ENCODE measurements around the gene PALLD.
"Not testable (repeated sequence)": the region's sequence is repeated elsewhere in the genome, so short reads cannot be mapped to it uniquely, and the experiment has no call there.

The PALLD gene

GRCh38 chr4:168682898-168683500 is 186.1 kb downstream of the PALLD start:
- DNase-seq, result no peak

DNA sequence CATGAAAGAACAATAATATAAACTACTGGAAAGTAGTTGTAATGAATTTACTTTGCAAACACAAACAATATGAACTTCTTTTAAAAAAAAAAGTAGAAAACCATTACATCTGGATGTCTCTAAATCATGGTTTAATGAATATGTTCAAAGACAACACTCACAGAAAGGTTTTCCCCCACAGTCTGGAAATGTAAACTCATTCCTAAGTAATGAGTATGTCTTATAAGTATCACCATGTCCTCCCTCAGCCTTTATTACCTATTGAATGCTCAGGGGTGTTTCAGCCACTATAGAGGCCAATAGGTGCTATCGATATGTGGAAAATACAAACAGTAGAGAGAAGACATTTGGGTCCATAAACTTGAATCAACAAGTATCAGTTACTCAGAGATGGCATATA is 186.7 kb downstream of the PALLD start:
- no peak for DNase-seq

- no peak for DNase-seq
Measured at GRCh38 chr4:168685136-168685809, 188.4 kb downstream of the PALLD start.

GRCh38 chr4:168688584-168688983 is 191.7 kb downstream of the PALLD start:
- no peak for DNase-seq

DNA sequence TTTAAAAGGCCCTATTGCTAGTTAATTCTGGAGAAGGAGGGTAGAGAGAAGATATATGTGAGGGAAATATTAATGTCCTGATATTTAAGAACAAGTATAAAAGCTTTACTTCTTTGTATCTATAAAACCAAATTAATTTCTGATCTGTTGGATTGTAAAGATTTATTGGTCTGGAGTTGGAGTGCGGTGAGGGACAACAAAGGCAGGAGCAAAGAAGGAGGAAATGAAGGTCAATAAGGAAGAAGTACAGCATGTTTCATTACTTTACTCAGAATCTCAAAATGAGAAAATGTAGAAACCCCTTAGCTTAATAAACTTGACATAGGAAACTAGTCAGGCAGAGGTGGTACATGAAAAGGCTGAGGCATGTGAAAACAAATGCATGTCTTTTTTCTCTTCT is 192.9 kb downstream of the PALLD start:
- DNase-seq, result no peak

DNA sequence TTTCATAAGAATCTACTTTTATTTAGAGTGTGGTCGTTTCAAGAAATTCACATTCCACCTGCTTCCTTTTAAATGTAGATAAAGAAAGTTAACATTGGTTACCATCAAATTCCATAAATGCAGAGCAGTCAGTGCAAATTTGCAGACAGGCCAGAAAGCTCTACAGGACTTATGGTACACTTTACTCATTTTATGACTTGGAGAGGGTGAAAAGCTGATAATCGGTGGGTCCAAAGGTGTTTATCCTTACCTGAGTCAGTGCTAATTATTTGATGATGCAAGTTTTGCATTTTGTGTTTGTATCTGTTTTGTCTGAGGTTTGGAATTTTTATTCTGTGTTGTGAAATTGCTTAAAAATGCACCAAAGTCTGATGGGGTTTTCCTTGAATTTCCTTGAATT is 193.3 kb downstream of the PALLD start:
- DNase-seq, result no peak

GRCh38 chr4:168691631-168692369 is 194.9 kb downstream of the PALLD start:
- DNase-seq, result no peak

DNA sequence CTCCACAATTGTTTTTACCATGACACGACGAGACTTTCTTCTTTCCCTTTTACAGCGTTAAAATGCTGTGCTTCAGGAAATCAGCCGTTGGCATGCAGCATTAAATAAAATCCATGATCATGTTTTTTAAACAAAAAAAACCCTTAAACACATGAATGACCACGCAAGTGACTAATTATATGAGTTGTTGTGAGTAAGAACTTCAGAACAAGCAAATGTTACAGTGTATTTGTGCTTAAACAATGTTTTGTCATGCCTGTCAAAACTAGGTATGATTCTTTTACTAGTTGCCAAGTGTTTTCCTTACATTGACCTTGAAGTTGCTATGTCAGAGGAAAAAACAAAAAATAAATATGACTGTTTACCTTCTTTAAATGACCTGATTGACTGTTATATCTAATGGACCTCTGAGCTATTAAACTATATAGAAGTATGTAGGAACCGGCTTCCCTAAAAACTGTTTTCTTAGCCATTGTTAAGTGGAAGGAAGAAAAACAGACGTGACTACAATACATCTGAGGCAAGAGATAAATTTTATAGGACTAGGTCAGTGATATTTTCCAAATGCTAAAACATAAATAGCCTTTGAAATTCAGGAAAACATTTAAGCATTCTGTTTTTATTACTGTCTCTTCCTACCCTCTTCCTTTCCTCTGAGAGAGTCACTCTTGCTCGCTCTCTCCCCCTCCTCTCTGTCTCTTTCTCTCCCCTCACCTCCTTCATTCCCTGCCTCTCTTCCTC is 197.1 kb downstream of the PALLD start:
- DNase-seq, result no peak

DNA sequence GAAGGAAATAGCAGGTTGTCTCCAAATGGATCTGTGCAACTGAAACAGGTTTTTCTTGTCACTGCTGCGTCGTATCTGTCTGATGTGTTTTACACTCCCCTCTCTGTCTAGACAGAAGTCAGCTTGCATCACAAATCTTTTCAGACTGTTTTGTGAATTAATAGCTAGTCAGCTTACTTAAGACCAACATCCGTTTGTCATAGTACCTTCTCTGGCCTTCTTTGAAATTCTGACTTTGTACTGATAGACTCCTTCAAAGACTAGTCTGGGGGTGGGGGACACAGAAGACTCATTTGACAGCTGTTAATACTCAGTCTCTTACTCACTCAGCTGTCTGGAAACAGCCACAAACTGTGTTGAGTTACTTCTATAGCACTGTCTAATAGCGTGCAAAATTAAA is 197.8 kb downstream of the PALLD start:
- DNase-seq, result no peak

GRCh38 chr4:168695288-168695687 is 198.4 kb downstream of the PALLD start:
- no peak for DNase-seq

DNA sequence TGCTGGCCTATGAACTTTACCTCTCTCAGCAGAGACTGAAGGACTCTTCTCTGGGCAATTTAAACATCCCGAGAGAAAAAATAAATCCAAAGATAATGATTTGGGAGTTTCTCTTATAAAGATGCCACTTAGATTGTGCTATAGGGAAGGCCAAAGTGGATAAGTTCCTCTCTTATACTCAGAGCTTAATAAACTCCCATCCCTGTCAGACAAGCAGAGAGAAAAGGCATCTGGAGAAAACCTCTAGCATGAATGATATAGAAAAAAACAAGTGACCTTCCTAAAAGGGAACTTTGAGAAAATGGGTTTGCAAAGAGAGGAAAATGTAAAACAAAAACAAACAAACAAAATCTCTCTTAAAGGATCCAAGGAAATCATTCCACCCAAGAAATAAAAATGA is 199.4 kb downstream of the PALLD start:
- DNase-seq, result no peak

GRCh38 chr4:168696826-168697225 is 200.0 kb downstream of the PALLD start:
- DNase-seq, result no peak

DNA sequence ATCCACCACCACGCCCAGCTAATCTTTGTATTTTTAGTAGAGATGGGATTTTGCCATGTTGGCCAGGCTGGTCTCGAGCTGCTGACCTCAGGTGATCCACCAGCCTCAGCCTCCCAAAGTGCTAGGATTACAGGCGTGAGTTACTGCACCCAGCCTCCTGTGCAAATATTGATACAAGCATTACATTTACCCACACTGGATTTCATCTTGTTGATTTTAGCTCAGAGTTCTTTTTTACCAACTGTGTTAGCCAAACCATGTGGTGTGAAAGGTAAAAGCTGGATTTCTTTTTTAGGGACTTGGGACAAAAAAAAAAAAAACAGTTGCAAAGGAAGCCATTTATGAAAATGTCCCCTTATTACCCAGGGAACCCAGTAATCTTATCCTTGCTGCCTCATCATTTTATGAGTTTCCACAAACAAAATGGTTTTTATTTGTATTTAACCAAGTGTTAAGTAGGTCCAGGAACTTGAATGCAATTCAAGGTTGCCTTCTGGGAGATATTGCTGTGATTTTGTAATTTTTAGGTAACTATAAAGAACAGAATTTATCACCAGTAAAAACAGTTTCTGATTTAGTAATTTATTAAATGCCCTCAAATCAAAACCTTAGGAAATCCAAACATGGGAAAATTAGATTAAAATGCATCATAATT is 202.5 kb downstream of the PALLD start:
- no peak for DNase-seq

- DNase-seq, result no peak
Measured at GRCh38 chr4:168701061-168701460, 204.2 kb downstream of the PALLD start.

- DNase-seq, result not testable (repeated sequence)
Measured at GRCh38 chr4:168702581-168703087, 205.8 kb downstream of the PALLD start.

GRCh38 chr4:168705121-168705520 is 208.3 kb downstream of the PALLD start:
- no peak for DNase-seq

DNA sequence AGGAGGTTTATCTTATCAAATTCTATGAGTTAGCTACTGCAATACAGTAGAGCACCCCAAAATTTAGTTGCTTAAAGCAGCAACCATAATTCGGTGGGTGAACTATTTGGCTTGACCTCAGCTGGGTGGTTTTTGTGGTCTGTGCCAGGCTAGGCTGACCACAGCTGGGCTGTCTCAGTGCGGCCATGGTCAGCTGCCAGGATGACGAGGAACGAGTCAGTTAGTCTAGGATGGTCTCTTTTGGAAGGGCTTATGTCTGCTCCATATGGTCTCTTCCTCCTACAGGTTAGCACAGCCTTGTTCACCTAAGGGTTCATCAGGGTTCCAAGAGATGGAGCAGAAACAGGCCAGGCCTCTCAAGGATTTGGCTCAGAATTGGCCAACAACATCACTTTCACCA is 210.4 kb downstream of the PALLD start:
- no peak for DNase-seq

- no peak for DNase-seq
Measured at GRCh38 chr4:168708108-168708507, 211.3 kb downstream of the PALLD start.

- DNase-seq, result no peak
Measured at GRCh38 chr4:168710353-168710946, 213.6 kb downstream of the PALLD start.

DNA sequence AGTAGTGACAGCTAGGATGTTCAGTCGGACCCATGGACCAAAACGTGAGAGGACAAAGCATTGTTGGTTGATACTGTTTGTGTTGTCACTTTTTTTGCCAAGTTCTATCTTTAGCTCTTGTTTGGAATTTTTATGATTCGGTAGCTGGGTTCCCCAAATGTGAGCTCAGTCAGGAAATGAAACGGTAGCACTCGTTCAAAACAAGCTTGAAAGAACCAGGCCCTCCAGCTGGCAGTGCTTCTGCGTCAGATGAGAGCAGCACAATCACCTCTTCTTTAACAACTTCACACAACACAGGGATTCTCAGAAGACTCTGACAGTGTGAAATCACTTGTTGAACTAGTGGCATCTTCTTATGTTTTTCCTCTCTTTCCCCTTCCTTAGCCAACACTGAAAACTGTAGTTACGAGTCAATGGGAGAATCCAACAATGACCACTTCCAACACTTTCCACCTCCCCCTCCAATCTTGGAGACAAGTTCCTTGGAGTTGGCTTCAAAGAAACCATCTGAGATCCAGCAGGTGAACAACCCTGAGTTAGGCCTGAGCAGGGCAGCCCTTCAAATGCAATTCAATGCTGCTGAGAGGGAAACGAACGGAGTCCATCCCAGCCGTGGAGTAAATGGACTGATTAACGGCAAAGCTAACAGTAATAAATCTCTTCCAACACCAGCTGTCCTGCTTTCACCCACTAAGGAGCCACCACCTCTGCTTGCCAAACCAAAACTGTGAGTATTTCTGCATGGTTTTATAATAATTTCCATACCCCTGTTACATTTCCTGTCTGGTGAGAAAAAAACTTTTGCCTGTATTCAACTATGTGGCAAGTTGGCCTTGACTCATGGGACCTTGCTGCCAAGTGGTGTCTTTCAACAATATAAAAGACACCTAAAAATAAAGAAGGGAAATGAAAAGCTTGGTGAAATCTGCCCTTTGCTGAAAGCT is 214.6 kb downstream of the PALLD start:
- no peak for DNase-seq

DNA sequence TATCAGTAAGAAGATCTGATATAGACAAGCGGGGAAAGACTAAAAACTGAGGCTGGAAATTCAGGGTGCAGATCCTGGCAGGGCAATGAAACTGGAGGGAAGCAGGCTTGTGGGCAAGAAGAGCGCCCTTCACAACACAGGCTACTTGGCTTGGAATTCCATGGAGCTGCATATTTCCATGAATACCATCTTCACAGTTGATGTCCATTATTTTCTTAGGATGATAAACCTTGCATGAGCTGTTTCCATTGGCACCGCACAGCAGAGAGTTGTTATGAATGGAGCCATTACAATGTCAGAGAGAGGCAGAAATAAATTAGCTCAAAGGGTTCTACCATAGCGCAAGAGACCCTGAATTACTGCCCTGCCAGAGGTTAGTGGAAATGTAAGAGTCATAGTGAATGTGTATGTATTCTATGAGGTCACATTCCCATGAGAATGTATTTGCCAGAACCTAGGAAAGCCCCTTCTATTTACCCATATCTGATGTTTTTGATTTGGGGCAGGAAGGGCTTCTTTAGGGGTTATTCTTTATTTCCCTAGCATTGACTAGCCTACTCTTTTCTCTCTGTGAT is 215.6 kb downstream of the PALLD start:
- no peak for DNase-seq

Measured in DMS 273 treated with DMSO at 0.1 percent for 48 hours (cell line).